ENCODE results near the gene HOXA2.

The HOXA2 gene

GRCh38 chr7:27139334-27140125 is 37.0 kb upstream of the HOXA2 start (continued):
- 0 out of 2 replicates have a peak, but pooled peaks have one; percentile 12 for TF ChIP-seq HIC1 (tag by site-specific recombination; IDR thresholded peaks at IDR 0.05)
- no peak for TF ChIP-seq BCL11A (tag by site-specific recombination; IDR thresholded peaks at IDR 0.05; ENCODE audit: low read depth)
- 0 out of 2 replicates have a peak, but pooled peaks have one; percentile 36 for TF ChIP-seq ZNF394 (tag by site-specific recombination; IDR thresholded peaks at IDR 0.05; ENCODE audit: borderline replicate concordance)
- peak; percentile 87 for TF ChIP-seq PRDM1 (tag by site-specific recombination; IDR thresholded peaks at IDR 0.05)
- TF ChIP-seq ZNF366 (tag by site-specific recombination; conservative IDR thresholded peaks at IDR 0.05), result peak; percentile 66
- TF ChIP-seq ZNF423 (tag by site-specific recombination; IDR thresholded peaks at IDR 0.05), result peak; percentile 56; the same call in 1 of the 2 replicates
- peak; percentile 49 for TF ChIP-seq PRDM10 (tag by site-specific recombination; IDR thresholded peaks at IDR 0.05)
- TF ChIP-seq ZNF398 (tag by site-specific recombination; IDR thresholded peaks at IDR 0.05), result no peak
- TF ChIP-seq ZBTB26 (tag by site-specific recombination; optimal IDR thresholded peaks at IDR 0.05), result peak; percentile 48
- TF ChIP-seq BCL6B (tag by site-specific recombination; IDR thresholded peaks at IDR 0.05), result no peak
- no peak for TF ChIP-seq ZSCAN16 (tag by site-specific recombination; IDR thresholded peaks at IDR 0.05)
- no peak for TF ChIP-seq ZNF555 (tag by site-specific recombination; conservative IDR thresholded peaks at IDR 0.05)
- no peak for TF ChIP-seq KLF10 (tag by site-specific recombination; IDR thresholded peaks at IDR 0.05)
- TF ChIP-seq SCRT1 (tag by site-specific recombination; IDR thresholded peaks at IDR 0.05; ENCODE audit: borderline replicate concordance), result no peak
- no peak for TF ChIP-seq ZNF76 (tag by site-specific recombination; IDR thresholded peaks at IDR 0.05; ENCODE audit: borderline replicate concordance, low read depth)
- TF ChIP-seq KLF17 (tag by site-specific recombination; IDR thresholded peaks at IDR 0.05), result no peak
- TF ChIP-seq PATZ1 (tag by site-specific recombination; IDR thresholded peaks at IDR 0.05), result peak; percentile 89
- TF ChIP-seq ZXDB (tag by site-specific recombination; IDR thresholded peaks at IDR 0.05), result no peak
- no peak for TF ChIP-seq ZNF155 (tag by site-specific recombination; IDR thresholded peaks at IDR 0.05)
- TF ChIP-seq ZBTB10 (tag by site-specific recombination; IDR thresholded peaks at IDR 0.05), result peak; percentile 51; the same call in 1 of the 2 replicates
- no peak for TF ChIP-seq RBAK (tag by site-specific recombination; IDR thresholded peaks at IDR 0.05)

Measured in HEK293 (cell line).